Skeletal muscle cell (primary cell): ENCODE data around the gene RPIA.
"Not testable (repeated sequence)": the region's sequence is repeated elsewhere in the genome, so short reads cannot be mapped to it uniquely, and the experiment has no call there.

Source experiments
- DNase-seq: peaks from one replicate; pipeline ENCODE4 v3.0.0-alpha.2; 2010; ENCODE audit warnings: low read depth
- H3K4me3 ChIP-seq: 2 replicates; pipeline ENCODE4 v1.5.1; 2011; ENCODE audit warnings: low read depth, mild to moderate bottlenecking, control low read depth, low read length, moderate library complexity

RPIA gene

GRCh38 chr2:88691339-88692183, at the start of gene RPIA:
Gene RPIA (plus strand): TSS chr2:88691673. CDS start chr2:88691699, 26 bp downstream.
- DNase-seq, result peak; percentile 94
- peak within 1 kb of the TSS; percentile 78 for H3K4me3 ChIP-seq

GRCh38 chr2:88642278-88642677, 49.2 kb upstream of the RPIA start:
- DNase-seq, result no peak

GRCh38 chr2:88645291-88645882, 46.1 kb upstream of the RPIA start:
- not testable (repeated sequence) for DNase-seq

More at GRCh38 chr2:88642278-88642677, 49.2 kb upstream of the RPIA start:
- no peak overlapping the region for H3K4me3 ChIP-seq

GRCh38 chr2:88651646-88652045, 39.8 kb upstream of the RPIA start:
- DNase-seq, result no peak

More at GRCh38 chr2:88645291-88645882, 46.1 kb upstream of the RPIA start:
- H3K4me3 ChIP-seq, result not testable (repeated sequence)

GRCh38 chr2:88654714-88655113, 36.8 kb upstream of the RPIA start:
- DNase-seq, result peak; percentile 80
- no peak overlapping the region for H3K4me3 ChIP-seq

More at GRCh38 chr2:88651646-88652045, 39.8 kb upstream of the RPIA start:
- no peak overlapping the region for H3K4me3 ChIP-seq

- no peak for DNase-seq
- no peak overlapping the region for H3K4me3 ChIP-seq
These were observed 34.8 kb upstream of the RPIA start for GRCh38 chr2:88656690-88657089.

GRCh38 chr2:88657131-88657530, 34.3 kb upstream of the RPIA start:
- no peak for DNase-seq
- H3K4me3 ChIP-seq, result no peak overlapping the region

GRCh38 chr2:88658326-88658725, 33.1 kb upstream of the RPIA start:
- no peak for DNase-seq
- no peak overlapping the region for H3K4me3 ChIP-seq

GRCh38 chr2:88658881-88659537, 32.5 kb upstream of the RPIA start:
- H3K4me3 ChIP-seq, result no peak overlapping the region
- DNase-seq, result no peak

- no peak overlapping the region for H3K4me3 ChIP-seq
- no peak for DNase-seq
These were observed 31.9 kb upstream of the RPIA start for GRCh38 chr2:88659538-88659915.

- DNase-seq, result no peak
- H3K4me3 ChIP-seq, result no peak overlapping the region
These were observed 30.9 kb upstream of the RPIA start for GRCh38 chr2:88660622-88661021.

- H3K4me3 ChIP-seq, result no peak overlapping the region
- DNase-seq, result no peak
These were observed 24.9 kb upstream of the RPIA start for GRCh38 chr2:88666576-88666975.

GRCh38 chr2:88667219-88667618, 24.3 kb upstream of the RPIA start:
- DNase-seq, result no peak
- H3K4me3 ChIP-seq, result no peak overlapping the region

- H3K4me3 ChIP-seq, result no peak overlapping the region
- DNase-seq, result no peak
These were observed 22.6 kb upstream of the RPIA start for GRCh38 chr2:88668862-88669261.

- no peak overlapping the region for H3K4me3 ChIP-seq
- DNase-seq, result no peak
These were observed 21.8 kb upstream of the RPIA start for GRCh38 chr2:88669482-88670214.

- no peak for DNase-seq
- no peak overlapping the region for H3K4me3 ChIP-seq
These were observed 19.6 kb upstream of the RPIA start for GRCh38 chr2:88671786-88672427.

GRCh38 chr2:88673363-88673762, 18.1 kb upstream of the RPIA start:
- DNase-seq, result no peak
- no peak overlapping the region for H3K4me3 ChIP-seq

- no peak for DNase-seq
These were observed 11.1 kb upstream of the RPIA start for GRCh38 chr2:88680266-88680902.

GRCh38 chr2:88680916-88681315, 10.6 kb upstream of the RPIA start:
- no peak overlapping the region for H3K4me3 ChIP-seq
- no peak for DNase-seq

More at GRCh38 chr2:88680266-88680902, 11.1 kb upstream of the RPIA start:
- H3K4me3 ChIP-seq, result no peak overlapping the region
